Right lobe of liver (tissue), 4 donors: ENCODE data around the gene LMF2.

Source experiments
- POLR2A ChIP-seq: fragments of 450-650 bp; IDR thresholded peaks from one replicate; pipeline ENCODE4 v1.6.1; 2017; ENCODE audit warnings: antibody characterized with exemption, mild to moderate bottlenecking
- TF ChIP-seq, protein P1 (sequence below), 4 donors: fragments of 200-600 bp in 3 of 4; fragments of 450-650 bp in 1 of 4; IDR thresholded peaks; one replicate each; pipeline versions ENCODE4 v1.5.1 to v1.8.0; 2016 to 2022; ENCODE audit warnings: antibody characterized with exemption in 4 of 4, mild to moderate bottlenecking in 2 of 4
- donor health status: DM: no; HTN: no; CAD: no.
- donor health status: DM: no; HTN: no; CAD: no.
- donor health status: DM: no; HTN: yes; CAD: no.

DNA sequence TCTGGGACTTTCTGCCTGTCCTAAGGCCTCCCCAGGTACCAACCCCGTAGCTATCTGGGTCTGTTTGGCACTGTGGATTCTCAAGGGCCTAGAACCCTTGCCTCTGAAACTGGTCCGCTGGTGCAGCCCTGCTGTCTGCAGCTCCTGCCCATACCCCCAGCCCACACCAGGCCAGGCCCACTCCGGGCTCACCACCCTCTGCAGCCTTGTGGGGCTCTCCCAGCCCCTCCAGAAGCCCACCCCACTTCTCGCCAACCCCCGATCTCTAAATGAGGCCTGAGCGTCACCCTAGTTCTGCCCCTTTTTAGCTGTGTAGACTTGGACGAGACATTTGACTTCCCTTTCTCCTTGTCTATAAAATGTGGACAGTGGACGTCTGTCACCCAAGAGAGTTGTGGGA is 42.9 kb upstream of the LMF2 start:
- TF ChIP-seq, protein P1, sequence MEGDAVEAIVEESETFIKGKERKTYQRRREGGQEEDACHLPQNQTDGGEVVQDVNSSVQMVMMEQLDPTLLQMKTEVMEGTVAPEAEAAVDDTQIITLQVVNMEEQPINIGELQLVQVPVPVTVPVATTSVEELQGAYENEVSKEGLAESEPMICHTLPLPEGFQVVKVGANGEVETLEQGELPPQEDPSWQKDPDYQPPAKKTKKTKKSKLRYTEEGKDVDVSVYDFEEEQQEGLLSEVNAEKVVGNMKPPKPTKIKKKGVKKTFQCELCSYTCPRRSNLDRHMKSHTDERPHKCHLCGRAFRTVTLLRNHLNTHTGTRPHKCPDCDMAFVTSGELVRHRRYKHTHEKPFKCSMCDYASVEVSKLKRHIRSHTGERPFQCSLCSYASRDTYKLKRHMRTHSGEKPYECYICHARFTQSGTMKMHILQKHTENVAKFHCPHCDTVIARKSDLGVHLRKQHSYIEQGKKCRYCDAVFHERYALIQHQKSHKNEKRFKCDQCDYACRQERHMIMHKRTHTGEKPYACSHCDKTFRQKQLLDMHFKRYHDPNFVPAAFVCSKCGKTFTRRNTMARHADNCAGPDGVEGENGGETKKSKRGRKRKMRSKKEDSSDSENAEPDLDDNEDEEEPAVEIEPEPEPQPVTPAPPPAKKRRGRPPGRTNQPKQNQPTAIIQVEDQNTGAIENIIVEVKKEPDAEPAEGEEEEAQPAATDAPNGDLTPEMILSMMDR (IDR thresholded peaks at IDR 0.05): no peak
- TF ChIP-seq POLR2A: no peak
